CD4-positive, alpha-beta T cell treated with Interleukin-12 subunit alpha and Interleukin-12 subunit beta, for 1 hour (primary cell): Measurements from ENCODE around the gene ASB6.
"Not testable (repeated sequence)": the region's sequence is repeated elsewhere in the genome, so short reads cannot be mapped to it uniquely, and the experiment has no call there.

ENCODE experiments used
- DNase-seq: peaks from one replicate; pipeline ENCODE4 v3.0.0-alpha.2; 2020

Gene ASB6

GRCh38 chr9:129640871-129641749, 841 bp downstream of the ASB6 start:
- DNase-seq, result no peak

GRCh38 chr9:129640086-129640870, 1.7 kb downstream of the ASB6 start:
- DNase-seq, result no peak

GRCh38 chr9:129639756-129640085, 2.2 kb downstream of the ASB6 start:
- DNase-seq, result no peak

- no peak for DNase-seq
Measured at GRCh38 chr9:129639034-129639630, 2.8 kb downstream of the ASB6 start.

GRCh38 chr9:129637673-129638439, 4.1 kb downstream of the ASB6 start:
- DNase-seq, result no peak

- DNase-seq, result no peak
Measured at GRCh38 chr9:129637102-129637501, 4.8 kb downstream of the ASB6 start.

- not testable (repeated sequence) for DNase-seq
Measured at GRCh38 chr9:129636343-129636742, 5.6 kb downstream of the ASB6 start.

GRCh38 chr9:129635099-129636065, 6.6 kb downstream of the ASB6 start:
- no peak for DNase-seq

GRCh38 chr9:129633848-129634247, 8.1 kb downstream of the ASB6 start:
- DNase-seq, result no peak

- DNase-seq, result no peak
Measured at GRCh38 chr9:129633207-129633606, 8.7 kb downstream of the ASB6 start.

- DNase-seq, result no peak
Measured at GRCh38 chr9:129632460-129632859, 9.5 kb downstream of the ASB6 start.

GRCh38 chr9:129631674-129632129, 10.2 kb downstream of the ASB6 start:
- DNase-seq, result no peak

- DNase-seq, result no peak
Measured at GRCh38 chr9:129630967-129631673, 10.8 kb downstream of the ASB6 start.

GRCh38 chr9:129629251-129629820, 12.6 kb downstream of the ASB6 start:
- no peak for DNase-seq

GRCh38 chr9:129628709-129629108, 13.2 kb downstream of the ASB6 start:
- DNase-seq, result no peak

- no peak for DNase-seq
Measured at GRCh38 chr9:129627556-129628440, 14.2 kb downstream of the ASB6 start.

GRCh38 chr9:129626625-129627284, 15.2 kb downstream of the ASB6 start:
- peak; percentile 46 for DNase-seq

GRCh38 chr9:129626079-129626624, 15.8 kb downstream of the ASB6 start, which contains the start of gene NTMT1:
TSS of gene NTMT1 (plus strand) at chr9:129626163. CDS start at chr9:129632704, 6,541 bp downstream.
- peak; percentile 93 for DNase-seq
